ENCODE results near the gene CREB3.

CREB3 gene, protein sequence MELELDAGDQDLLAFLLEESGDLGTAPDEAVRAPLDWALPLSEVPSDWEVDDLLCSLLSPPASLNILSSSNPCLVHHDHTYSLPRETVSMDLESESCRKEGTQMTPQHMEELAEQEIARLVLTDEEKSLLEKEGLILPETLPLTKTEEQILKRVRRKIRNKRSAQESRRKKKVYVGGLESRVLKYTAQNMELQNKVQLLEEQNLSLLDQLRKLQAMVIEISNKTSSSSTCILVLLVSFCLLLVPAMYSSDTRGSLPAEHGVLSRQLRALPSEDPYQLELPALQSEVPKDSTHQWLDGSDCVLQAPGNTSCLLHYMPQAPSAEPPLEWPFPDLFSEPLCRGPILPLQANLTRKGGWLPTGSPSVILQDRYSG

DNA sequence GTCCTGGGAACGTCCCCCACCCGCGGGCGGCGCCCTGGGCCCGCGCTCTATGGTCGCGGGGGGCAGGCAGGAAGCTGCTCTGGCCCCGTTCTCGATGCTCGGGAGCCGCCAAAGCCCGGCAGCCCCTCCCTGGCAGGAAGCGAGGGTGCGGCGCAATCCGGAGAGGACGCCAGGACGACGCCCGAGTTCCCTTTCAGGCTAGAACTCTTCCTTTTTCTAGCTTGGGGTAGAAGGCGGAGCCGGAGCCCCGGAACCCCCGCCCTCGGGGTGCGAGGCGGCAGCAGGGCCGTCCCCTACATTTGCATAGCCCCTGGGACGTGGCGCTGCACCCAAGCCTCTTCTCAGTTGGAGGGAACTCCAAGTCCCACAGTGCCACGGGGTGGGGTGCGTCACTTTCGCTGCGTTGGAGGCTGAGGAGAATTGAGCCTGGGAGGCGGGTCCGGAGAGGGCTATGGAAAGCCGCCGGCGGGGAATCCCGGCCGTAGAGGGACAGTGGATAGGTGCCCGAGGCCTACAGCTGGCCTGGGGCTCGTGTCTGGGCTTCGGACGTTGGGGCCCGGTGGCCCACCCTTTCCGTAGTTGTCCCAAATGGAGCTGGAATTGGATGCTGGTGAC is at the start of gene CREB3, which contains the start of gene TLN1:
TSS of gene CREB3 (plus strand) at position 482 of the 615 bp plus-strand sequence. CDS start at position 589, 107 bp downstream.
TSS of gene TLN1 (minus strand) at position 11 of the 615 bp plus-strand sequence. CDS start 6,501 bp downstream, outside the sequence.
- 0 out of 2 replicates have a peak, but pooled peaks have one; percentile 6 for TF ChIP-seq EGR1 (IDR thresholded peaks at IDR 0.05)
- no peak for TF ChIP-seq NFIC (IDR thresholded peaks at IDR 0.05)
- peak; percentile 31; the same call in 1 of the 2 replicates for TF ChIP-seq FOXM1 (IDR thresholded peaks at IDR 0.05; ENCODE audit: borderline replicate concordance, low read depth)
- TF ChIP-seq TAF1 (IDR thresholded peaks at IDR 0.05; ENCODE audit: low read depth) = peak; percentile 55; the same call in 1 of the 2 replicates
- TF ChIP-seq ZBTB7A (IDR thresholded peaks at IDR 0.05; ENCODE audit: low read depth) = peak; percentile 62; the same call in 1 of the 2 replicates
- TF ChIP-seq CEBPB (IDR thresholded peaks at IDR 0.05) = no peak
- TF ChIP-seq TEAD4 (IDR thresholded peaks at IDR 0.05) = peak; percentile 52
- TF ChIP-seq, protein P1, sequence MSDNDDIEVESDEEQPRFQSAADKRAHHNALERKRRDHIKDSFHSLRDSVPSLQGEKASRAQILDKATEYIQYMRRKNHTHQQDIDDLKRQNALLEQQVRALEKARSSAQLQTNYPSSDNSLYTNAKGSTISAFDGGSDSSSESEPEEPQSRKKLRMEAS (IDR thresholded peaks at IDR 0.05) = peak; percentile 74
- TF ChIP-seq RAD21 (IDR thresholded peaks at IDR 0.05; ENCODE audit: low read depth) = no peak
- peak; percentile 88 for TF ChIP-seq CREB1 (IDR thresholded peaks at IDR 0.05; ENCODE audit: low read depth)
- 0 out of 2 replicates have a peak, but pooled peaks have one; percentile 21 for TF ChIP-seq YY1 (IDR thresholded peaks at IDR 0.05; ENCODE audit: low read depth)
- no peak for TF ChIP-seq REST (IDR thresholded peaks at IDR 0.05; ENCODE audit: low read depth)
- TF ChIP-seq, protein P2, sequence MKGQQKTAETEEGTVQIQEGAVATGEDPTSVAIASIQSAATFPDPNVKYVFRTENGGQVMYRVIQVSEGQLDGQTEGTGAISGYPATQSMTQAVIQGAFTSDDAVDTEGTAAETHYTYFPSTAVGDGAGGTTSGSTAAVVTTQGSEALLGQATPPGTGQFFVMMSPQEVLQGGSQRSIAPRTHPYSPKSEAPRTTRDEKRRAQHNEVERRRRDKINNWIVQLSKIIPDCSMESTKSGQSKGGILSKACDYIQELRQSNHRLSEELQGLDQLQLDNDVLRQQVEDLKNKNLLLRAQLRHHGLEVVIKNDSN (IDR thresholded peaks at IDR 0.05) = no peak
- TF ChIP-seq EP300 (IDR thresholded peaks at IDR 0.05; ENCODE audit: borderline replicate concordance) = peak; percentile 54; the same call in 1 of the 2 replicates
- TF ChIP-seq TCF12 (IDR thresholded peaks at IDR 0.05; ENCODE audit: low read depth) = peak; percentile 76; the same call in 1 of the 2 replicates

- TF ChIP-seq EGR1 (IDR thresholded peaks at IDR 0.05) (no peak), YY1 (IDR thresholded peaks at IDR 0.05; ENCODE audit: low read depth) (no peak), EP300 (IDR thresholded peaks at IDR 0.05; ENCODE audit: borderline replicate concordance) (no peak), TAF1 (IDR thresholded peaks at IDR 0.05; ENCODE audit: low read depth) (no peak), REST (IDR thresholded peaks at IDR 0.05; ENCODE audit: low read depth) (no peak), CREB1 (IDR thresholded peaks at IDR 0.05; ENCODE audit: low read depth) (no peak), RAD21 (IDR thresholded peaks at IDR 0.05; ENCODE audit: low read depth) (no peak), CEBPB (IDR thresholded peaks at IDR 0.05) (no peak), FOXM1 (IDR thresholded peaks at IDR 0.05; ENCODE audit: borderline replicate concordance, low read depth) (no peak), TEAD4 (IDR thresholded peaks at IDR 0.05) (no peak), TCF12 (IDR thresholded peaks at IDR 0.05; ENCODE audit: low read depth) (no peak), NFIC (IDR thresholded peaks at IDR 0.05) (no peak), ZBTB7A (IDR thresholded peaks at IDR 0.05; ENCODE audit: low read depth) (no peak)
- TF ChIP-seq, protein P1 (IDR thresholded peaks at IDR 0.05) = no peak
- TF ChIP-seq, protein P2 (IDR thresholded peaks at IDR 0.05) = no peak
Observed at GRCh38 chr9:35683323-35683722, 49.1 kb upstream of the CREB3 start.

DNA sequence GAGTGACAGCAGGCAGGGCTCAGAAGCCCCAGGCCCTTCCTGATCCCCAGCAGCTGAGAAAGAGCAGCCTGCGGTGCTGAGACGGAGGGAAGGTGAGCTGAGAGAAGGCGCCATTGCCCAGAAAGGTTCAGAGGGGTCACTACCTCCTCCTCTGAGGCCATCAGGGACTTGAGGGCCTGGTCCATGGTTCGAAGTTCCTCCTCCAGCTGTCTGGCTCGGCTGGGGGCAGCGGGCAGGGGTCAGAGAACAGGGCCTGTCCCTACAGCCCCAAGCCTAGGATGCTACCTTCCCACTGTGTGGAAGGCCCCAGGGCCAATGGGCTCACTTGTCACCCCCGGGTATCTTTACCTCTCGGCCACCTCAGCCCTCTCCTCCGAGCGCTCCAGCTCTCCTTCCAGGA is 47.5 kb upstream of the CREB3 start:
- TF ChIP-seq CEBPB (IDR thresholded peaks at IDR 0.05) = no peak
- TF ChIP-seq RAD21 (IDR thresholded peaks at IDR 0.05; ENCODE audit: low read depth) = no peak
- no peak for TF ChIP-seq TAF1 (IDR thresholded peaks at IDR 0.05; ENCODE audit: low read depth)
- TF ChIP-seq, protein P1 (IDR thresholded peaks at IDR 0.05) = no peak
- TF ChIP-seq FOXM1 (IDR thresholded peaks at IDR 0.05; ENCODE audit: borderline replicate concordance, low read depth) = no peak
- TF ChIP-seq NFIC (IDR thresholded peaks at IDR 0.05) = no peak
- no peak for TF ChIP-seq CREB1 (IDR thresholded peaks at IDR 0.05; ENCODE audit: low read depth)
- no peak for TF ChIP-seq ZBTB7A (IDR thresholded peaks at IDR 0.05; ENCODE audit: low read depth)
- TF ChIP-seq, protein P2 (IDR thresholded peaks at IDR 0.05) = no peak
- TF ChIP-seq YY1 (IDR thresholded peaks at IDR 0.05; ENCODE audit: low read depth) = no peak
- TF ChIP-seq EP300 (IDR thresholded peaks at IDR 0.05; ENCODE audit: borderline replicate concordance) = no peak
- TF ChIP-seq REST (IDR thresholded peaks at IDR 0.05; ENCODE audit: low read depth) = no peak
- TF ChIP-seq TEAD4 (IDR thresholded peaks at IDR 0.05) = no peak
- no peak for TF ChIP-seq TCF12 (IDR thresholded peaks at IDR 0.05; ENCODE audit: low read depth)

Measured in Ishikawa (cell line).